ENCODE measurements around the gene ARHGAP9. TPM values are rescaled to one million over a fixed set of nuclear protein-coding genes. Genes with fewer than 3 reads are reported as not detected.
A peak's percentile ranks its signal among the peaks of the same experiment; 100 is the strongest.

The ARHGAP9 gene
- total and polyA plus RNA-seq, 2 of the 4 experiments (the other 2 are of a cell fraction), result 0.18 to 0.79 TPM

GRCh38 chr12:57430931-57431566 is 48.6 kb downstream of the ARHGAP9 start, which contains the start of gene R3HDM2 (continued):
- TF ChIP-seq NFE2L2 (IDR thresholded peaks at IDR 0.05; ENCODE audit: low read depth, low read length) (no peak), RAD21 (IDR thresholded peaks at IDR 0.05; ENCODE audit: low read length) (no peak)

DNA sequence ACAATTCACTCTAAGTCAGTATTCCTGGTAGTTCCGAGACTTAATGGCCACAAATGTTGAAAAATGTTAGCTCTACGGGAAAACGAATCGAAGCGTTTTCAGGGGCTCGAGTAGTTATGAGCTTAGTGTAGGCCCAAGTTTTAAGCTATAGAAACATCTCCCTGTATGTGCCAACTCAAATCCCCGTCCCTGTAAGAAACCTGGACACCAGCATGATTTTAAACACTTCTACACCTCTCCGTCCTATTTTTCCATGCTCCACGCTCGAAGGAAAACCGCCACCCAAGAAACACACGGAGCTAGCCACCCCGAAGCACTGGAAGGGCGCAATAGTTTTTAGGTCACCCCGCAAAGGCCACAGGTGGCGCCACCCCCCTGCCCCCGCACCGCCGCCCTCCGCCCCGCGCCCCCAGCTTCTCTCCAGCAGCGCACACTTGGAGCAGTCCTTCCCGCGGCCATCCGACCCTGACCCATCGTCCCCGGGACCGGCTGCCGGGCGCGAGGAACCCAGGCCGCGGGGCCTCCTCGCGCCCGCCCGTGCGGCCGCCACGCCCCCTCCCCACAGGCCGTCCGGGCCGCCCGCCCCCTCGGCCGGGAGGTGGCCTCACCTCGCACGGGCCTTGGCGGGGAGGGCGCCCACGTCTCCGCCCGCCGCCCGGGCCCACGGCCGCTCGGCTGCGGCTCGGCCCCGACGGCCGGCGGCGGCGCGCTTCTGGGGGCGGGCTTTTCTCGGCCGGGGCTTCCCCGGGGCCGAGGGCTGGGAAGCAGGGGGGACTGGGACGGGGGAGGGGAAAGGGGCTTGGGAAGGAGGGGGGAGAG is 49.3 kb downstream of the ARHGAP9 start:
- Histone ChIP-seq H2AK5ac (ENCODE audit: low read depth, low read length) (peak overlapping the region; percentile 65), H3K9me3 (ENCODE audit: control insufficient read depth, insufficient read depth, low read length) (no peaks in the 10 kb centered on the region), H3K4me3 (ENCODE audit: insufficient read depth, low read depth, low read length) (peak overlapping the region; percentile 98), H3K9me1 (ENCODE audit: insufficient read depth, low read length) (0 out of 2 replicates have a peak, but pooled peaks cover 3% of the 10 kb centered on the region), H4K5ac (ENCODE audit: low read depth, low read length) (peak overlapping the region; percentile 92), H3K56ac (ENCODE audit: extremely low read depth, insufficient read depth, low read length) (peak overlapping the region; percentile 67), H3K36me3 (ENCODE audit: control insufficient read depth, insufficient read depth, low read length) (peaks cover 4% of the 10 kb centered on the region; the same call in 1 of the 2 replicates), H2AK9ac (replicated peaks; ENCODE audit: low read depth, low read length, poor library complexity) (peak overlapping the region; percentile 86), H2BK20ac (ENCODE audit: low read depth, low read length) (peak overlapping the region; percentile 27; the same call in 1 of the 2 replicates), H2BK15ac (ENCODE audit: low read depth, low read length) (no peak overlapping the region), H3K23ac (ENCODE audit: low read depth, low read length) (peak overlapping the region; percentile 98), H3K18ac (ENCODE audit: low read depth, low read length) (peak overlapping the region; percentile 30), H3K14ac (replicated peaks; ENCODE audit: low read depth, low read length) (peak overlapping the region; percentile 94), H4K8ac (ENCODE audit: low read depth in 2 of 2, low read length in 2 of 2) (peak overlapping the region; percentile 82 to 83), H4K91ac (ENCODE audit: insufficient read depth, low read depth, low read length) (peak overlapping the region; percentile 39), H2AFZ (replicated peaks; ENCODE audit: low read length, poor library complexity) (peak overlapping the region; percentile 79), H3K4ac (ENCODE audit: low read depth, low read length) (peak overlapping the region; percentile 42), H3K27me3 (ENCODE audit: control insufficient read depth, insufficient read depth, low read length) (no peaks in the 10 kb centered on the region), H3K4me2 (ENCODE audit: low read depth, low read length) (peak overlapping the region; percentile 97), H3K79me1 (ENCODE audit: low read depth in 1 of 2, low read length in 2 of 2) (peaks cover 19 to 47% of the 10 kb centered on the region in 2 experiments), H4K20me1 (ENCODE audit: insufficient read depth, low read length) (no peaks in the 10 kb centered on the region; the same call in none of the 2 replicates), H3K9ac (ENCODE audit: low read depth, low read length) (peak overlapping the region; percentile 95), H3K27ac (ENCODE audit: insufficient read depth, low read length) (peak overlapping the region; percentile 87), H3K4me1 (ENCODE audit: control insufficient read depth, insufficient read depth, low read length) (peaks cover 3% of the 10 kb centered on the region), H2BK5ac (ENCODE audit: low read depth, low read length, poor library complexity, severe bottlenecking) (peak overlapping the region; percentile 57), H2BK120ac (ENCODE audit: low read depth, low read length) (no peak overlapping the region)
- BruUV-seq (replicated peaks), result no TSS peak
- ChIA-PET CTCF (interaction anchor here (1.1 kb wide), 1 partner anchor 29 kb away, joined by 3 read pairs; the partner anchor contains the start of gene GLI1), POLR2A (ENCODE audit: unreplicated experiment) (interaction anchor here (0.5 to 0.7 kb wide), 2 partner anchors 28 to 117 kb away, joined by 3 to 4 read pairs; no protein-coding TSS in a partner anchor)
- intact Hi-C loops (cut with micrococcal nuclease) (loop anchor here (5.0 kb wide), 1 partner anchor 123 kb away; no protein-coding TSS in a partner anchor), dilution Hi-C loops (cut with HindIII; ENCODE audit: low sequenced_read_pairs, unreplicated experiment) (no loop called here), in situ Hi-C loops (cut with MboI; ENCODE audit: low sequenced_read_pairs) (no loop called here)
- 0% methylated on average over 19 of the region's 74 CpGs; no CpG with 5 or more reads in 1 of the 2 experiments for WGBS, 2 experiments (ENCODE audit: extremely low coverage in 2 of 2, insufficient read length in 1 of 2)
- peak; percentile 75 for ATAC-seq (ENCODE audit: low read depth)
- TF ChIP-seq, protein P1, sequence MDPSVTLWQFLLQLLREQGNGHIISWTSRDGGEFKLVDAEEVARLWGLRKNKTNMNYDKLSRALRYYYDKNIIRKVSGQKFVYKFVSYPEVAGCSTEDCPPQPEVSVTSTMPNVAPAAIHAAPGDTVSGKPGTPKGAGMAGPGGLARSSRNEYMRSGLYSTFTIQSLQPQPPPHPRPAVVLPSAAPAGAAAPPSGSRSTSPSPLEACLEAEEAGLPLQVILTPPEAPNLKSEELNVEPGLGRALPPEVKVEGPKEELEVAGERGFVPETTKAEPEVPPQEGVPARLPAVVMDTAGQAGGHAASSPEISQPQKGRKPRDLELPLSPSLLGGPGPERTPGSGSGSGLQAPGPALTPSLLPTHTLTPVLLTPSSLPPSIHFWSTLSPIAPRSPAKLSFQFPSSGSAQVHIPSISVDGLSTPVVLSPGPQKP (IDR thresholded peaks at IDR 0.05; ENCODE audit: borderline replicate concordance, low read depth, low read length), result no peak
- TF ChIP-seq CHD1 (IDR thresholded peaks at IDR 0.05; ENCODE audit: low read depth, low read length), result 0 out of 2 replicates have a peak, but pooled peaks have one; percentile 7
- TF ChIP-seq RAD21 (IDR thresholded peaks at IDR 0.05; ENCODE audit: low read length), result no peak
- no peak for TF ChIP-seq MAZ (IDR thresholded peaks at IDR 0.05; ENCODE audit: borderline replicate concordance, low read depth, low read length)
- TF ChIP-seq FOS (IDR thresholded peaks at IDR 0.05; ENCODE audit: low read depth, low read length), result no peak
- TF ChIP-seq, protein P2, sequence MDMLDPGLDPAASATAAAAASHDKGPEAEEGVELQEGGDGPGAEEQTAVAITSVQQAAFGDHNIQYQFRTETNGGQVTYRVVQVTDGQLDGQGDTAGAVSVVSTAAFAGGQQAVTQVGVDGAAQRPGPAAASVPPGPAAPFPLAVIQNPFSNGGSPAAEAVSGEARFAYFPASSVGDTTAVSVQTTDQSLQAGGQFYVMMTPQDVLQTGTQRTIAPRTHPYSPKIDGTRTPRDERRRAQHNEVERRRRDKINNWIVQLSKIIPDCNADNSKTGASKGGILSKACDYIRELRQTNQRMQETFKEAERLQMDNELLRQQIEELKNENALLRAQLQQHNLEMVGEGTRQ (IDR thresholded peaks at IDR 0.05; ENCODE audit: low read depth, low read length), result no peak
- no peak for TF ChIP-seq MAFK (IDR thresholded peaks at IDR 0.05; ENCODE audit: low read depth, low read length)
- no peak for TF ChIP-seq MXI1 (IDR thresholded peaks at IDR 0.05; ENCODE audit: borderline replicate concordance, low read depth, low read length)
- TF ChIP-seq RFX5 (IDR thresholded peaks at IDR 0.05; ENCODE audit: low read depth, low read length), result no peak
- peak; percentile 72 for TF ChIP-seq BHLHE40 (IDR thresholded peaks at IDR 0.05; ENCODE audit: low read depth, low read length)
- peak; percentile 13; the same call in 1 of the 2 replicates for TF ChIP-seq POLR2A (IDR thresholded peaks at IDR 0.05; ENCODE audit: low read depth, low read length)
- no peak for TF ChIP-seq NFE2L2 (IDR thresholded peaks at IDR 0.05; ENCODE audit: low read depth, low read length)
- DNase-seq, result peak; percentile 34
